GM13977 (cell line): Measurements from ENCODE around the gene C1orf198.

ENCODE experiments used
- DNase-seq: peaks from one replicate; pipeline ENCODE4 v3.0.0; 2012; ENCODE audit warnings: low spot score
- in situ Hi-C: fragments of 300-500 bp; cut with MboI; formaldehyde crosslinking; loops from one replicate; pipeline ENCODE4 v1.12.0; 2022; ENCODE audit warnings: low sequenced_read_pairs, low pct_unique_long_range_greater_than_20kb, mixed read lengths, inconsistent platforms; ENCODE audit not compliant: unreplicated experiment
- TF ChIP-seq, protein P1 (sequence below): IDR thresholded peaks from 2 replicates; pipeline ENCODE4 v1.5.1; 2012; ENCODE audit warnings: mild to moderate bottlenecking, control low read depth; ENCODE audit not compliant: insufficient read depth; ENCODE audit errors: extremely low read depth, missing control alignments

The C1orf198 gene

DNA sequence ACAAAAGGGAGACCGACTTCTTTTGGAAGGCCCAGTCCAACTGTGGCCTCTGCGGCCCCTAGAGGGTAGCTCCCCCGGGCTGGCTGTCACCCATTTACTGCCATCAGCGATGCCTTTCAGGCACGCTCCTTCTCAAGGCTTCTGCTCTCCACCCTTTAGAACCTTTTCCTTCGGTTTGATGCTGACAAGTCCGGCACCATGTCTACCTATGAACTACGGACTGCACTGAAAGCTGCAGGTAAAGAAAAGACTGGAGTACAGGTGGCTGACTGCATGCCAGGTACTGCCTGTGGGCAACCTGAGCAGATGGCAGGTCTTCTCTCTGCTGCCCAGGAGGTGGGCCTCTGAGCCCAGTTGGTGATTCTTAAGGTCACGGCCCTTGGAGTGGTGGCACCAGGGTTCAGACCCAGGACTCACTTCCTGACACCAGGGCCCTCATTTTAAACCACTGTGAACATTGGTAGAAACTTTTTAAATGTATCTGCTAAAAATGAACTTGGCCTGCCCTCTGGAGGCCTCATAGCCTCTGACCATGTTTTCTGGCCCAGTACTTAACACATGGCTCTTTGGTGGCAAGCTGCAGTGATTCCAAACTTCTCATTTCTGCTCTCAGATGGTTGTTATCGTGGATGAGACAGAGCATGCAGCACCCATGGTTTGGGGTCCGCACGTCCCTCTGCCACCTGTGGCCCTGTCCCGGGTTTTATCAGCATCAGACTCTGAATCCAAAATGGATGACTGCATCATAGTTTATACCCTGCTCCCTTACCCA, 75.4 kb downstream of the C1orf198 start:
- in situ Hi-C loops, result no loop called here
- no peak for DNase-seq
- TF ChIP-seq, protein P1, sequence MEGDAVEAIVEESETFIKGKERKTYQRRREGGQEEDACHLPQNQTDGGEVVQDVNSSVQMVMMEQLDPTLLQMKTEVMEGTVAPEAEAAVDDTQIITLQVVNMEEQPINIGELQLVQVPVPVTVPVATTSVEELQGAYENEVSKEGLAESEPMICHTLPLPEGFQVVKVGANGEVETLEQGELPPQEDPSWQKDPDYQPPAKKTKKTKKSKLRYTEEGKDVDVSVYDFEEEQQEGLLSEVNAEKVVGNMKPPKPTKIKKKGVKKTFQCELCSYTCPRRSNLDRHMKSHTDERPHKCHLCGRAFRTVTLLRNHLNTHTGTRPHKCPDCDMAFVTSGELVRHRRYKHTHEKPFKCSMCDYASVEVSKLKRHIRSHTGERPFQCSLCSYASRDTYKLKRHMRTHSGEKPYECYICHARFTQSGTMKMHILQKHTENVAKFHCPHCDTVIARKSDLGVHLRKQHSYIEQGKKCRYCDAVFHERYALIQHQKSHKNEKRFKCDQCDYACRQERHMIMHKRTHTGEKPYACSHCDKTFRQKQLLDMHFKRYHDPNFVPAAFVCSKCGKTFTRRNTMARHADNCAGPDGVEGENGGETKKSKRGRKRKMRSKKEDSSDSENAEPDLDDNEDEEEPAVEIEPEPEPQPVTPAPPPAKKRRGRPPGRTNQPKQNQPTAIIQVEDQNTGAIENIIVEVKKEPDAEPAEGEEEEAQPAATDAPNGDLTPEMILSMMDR, result peak; percentile 37

DNA sequence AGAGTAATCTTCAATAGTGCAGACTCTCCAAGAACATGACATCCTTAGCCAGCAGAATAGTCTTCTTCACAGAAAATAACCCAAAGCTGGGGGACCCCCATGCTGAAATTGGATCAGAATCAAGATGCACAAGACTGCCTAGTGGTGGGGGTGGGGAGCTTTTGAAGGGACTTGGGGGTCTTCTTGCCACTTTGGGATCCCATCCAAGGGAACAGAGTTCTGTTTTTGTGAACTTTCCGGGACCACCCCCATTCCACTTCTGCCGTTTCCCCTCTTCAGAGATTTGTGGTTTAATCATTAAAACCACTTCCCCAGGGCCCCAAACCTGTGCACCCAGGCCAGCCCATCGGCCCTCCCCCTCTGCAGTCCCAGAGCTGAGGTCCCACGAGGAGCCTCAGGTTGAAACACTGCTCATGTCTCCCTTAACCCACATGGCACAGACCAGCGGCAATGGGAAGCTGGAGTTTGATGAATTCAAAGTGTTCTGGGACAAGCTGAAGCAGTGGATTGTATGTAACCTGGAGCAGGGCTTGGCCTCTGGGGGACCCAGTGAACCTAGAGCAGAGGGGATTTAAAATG, 76.2 kb downstream of the C1orf198 start:
- DNase-seq, result no peak
- TF ChIP-seq, protein P1, result no peak
- in situ Hi-C loops, result no loop called here

DNA sequence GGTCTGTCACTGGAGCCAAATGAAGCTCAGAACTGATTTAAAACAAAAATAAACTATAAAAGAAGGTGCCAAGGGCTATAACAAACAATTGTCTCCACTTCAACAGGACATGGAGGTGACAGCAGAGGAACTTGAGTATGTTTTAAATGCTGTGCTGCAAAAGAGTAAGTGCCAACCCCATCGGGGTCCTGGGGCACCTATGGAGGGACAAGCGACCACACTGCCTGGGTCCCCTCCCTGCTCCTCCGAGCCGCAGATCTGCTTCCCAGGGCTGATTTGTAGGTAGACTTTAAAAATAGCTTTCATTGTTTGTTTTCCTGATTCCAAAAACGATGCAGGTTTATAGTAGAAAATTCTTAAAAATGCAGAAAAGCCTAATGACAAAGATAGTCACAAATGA, 78.3 kb downstream of the C1orf198 start:
- DNase-seq, result no peak
- TF ChIP-seq, protein P1, result no peak
- in situ Hi-C loops, result no loop called here

DNA sequence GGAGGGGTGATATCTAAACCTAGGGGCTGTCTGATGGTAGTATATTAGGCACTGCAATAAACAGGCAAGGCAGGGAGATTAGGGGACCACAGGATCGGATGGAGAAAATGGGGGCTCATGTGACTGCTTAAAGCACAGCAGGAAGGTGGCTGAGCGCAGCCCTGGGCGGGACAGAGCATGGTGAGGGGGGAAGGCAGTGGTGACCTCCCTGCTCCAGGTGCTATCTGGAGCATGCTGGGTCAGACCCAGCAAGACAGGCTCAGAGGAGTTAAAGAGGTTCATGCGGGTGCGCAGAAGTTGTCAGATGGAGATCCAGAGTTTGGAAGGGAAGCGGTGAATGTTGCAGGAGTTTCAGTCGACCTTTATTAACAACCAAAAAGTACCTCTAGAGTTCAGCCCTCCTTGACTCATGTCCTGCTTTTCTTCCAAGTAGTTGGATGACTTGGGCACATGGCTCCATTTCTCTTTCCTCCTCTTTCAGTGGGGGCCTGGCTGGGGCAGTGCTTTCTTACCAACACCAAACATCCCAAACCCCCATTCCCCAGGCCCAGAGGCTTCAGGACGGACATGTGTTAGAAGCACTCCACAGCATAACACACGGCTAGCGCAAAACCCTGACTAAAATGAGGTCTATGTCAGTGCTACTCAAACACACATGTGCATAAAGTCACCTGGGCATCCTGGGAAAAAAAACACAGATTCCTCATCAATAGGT, 79.6 kb downstream of the C1orf198 start:
- TF ChIP-seq, protein P1, result no peak
- in situ Hi-C loops, result no loop called here
- no peak for DNase-seq

DNA sequence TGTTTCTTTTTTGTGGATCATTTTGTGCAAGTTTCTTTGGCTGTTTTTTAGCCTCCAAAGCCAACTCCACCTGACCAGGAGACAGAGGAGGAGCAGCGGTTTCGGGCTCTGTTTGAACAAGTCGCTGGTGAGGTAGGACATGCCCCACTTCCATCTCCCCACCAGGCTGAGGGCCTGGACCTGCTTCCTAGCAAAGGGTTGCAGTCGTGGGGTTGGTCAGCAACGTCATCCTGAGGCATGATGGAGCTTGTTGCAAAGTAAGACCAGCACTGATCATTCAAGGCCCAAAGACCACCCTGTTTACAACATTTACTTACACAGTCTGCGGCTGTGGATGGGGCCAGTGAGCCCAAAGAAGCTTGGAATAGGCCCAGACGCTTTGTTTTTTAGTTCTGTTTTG, 80.8 kb downstream of the C1orf198 start:
- no peak for DNase-seq
- TF ChIP-seq, protein P1, result no peak
- in situ Hi-C loops, result no loop called here
